IMR-90 (cell line): ENCODE measurements around the gene SLC9A3. TPM values are rescaled to one million over a fixed set of nuclear protein-coding genes. Genes with fewer than 3 reads are reported as not detected.
A peak's percentile ranks its signal among the peaks of the same experiment; 100 is the strongest.

ENCODE experiments used
- ATAC-seq: fragments of 200-7000 bp; cut with Tn5 transposase; 2 replicates; pipeline ENCODE4 v1.9.1; 2020; ENCODE audit warnings: low read depth, mild to moderate bottlenecking, moderate library complexity
- BruUV-seq: library from RNA; stranded (reverse); fragments of 400-500 nt; replicated peaks from 2 replicates; lab custom pipeline; 2021; lab: Mats Ljungman, UMichigan
- CTCF ChIA-PET: fragments of 300-600 bp; formaldehyde crosslinking; extraction: SDS; loops from one replicate; lab custom pipeline; 2021; ENCODE audit warnings: antibody characterized with exemption; lab: Yijun Ruan, JAX
- POLR2A ChIA-PET: fragments of 300-600 bp; sonication (Branson Sonifier 250); formaldehyde crosslinking; loops from one replicate; lab custom pipeline; 2022; ENCODE audit warnings: antibody characterized with exemption; ENCODE audit not compliant: unreplicated experiment; lab: Charles Lee
- DNase-seq: peaks from one replicate; pipeline ENCODE4 v3.0.0; 2013
- H2AFZ ChIP-seq: replicated peaks from 2 replicates; pipeline ENCODE3; 2013; ENCODE audit warnings: low read length, mild to moderate bottlenecking; ENCODE audit not compliant: poor library complexity
- H2AK5ac ChIP-seq: 2 replicates; pipeline ENCODE4 v1.6.1; 2013; ENCODE audit warnings: low read depth, low read length, inconsistent platforms
- H2AK9ac ChIP-seq: replicated peaks from 2 replicates; pipeline ENCODE3; 2013; ENCODE audit warnings: mild to moderate bottlenecking, low read depth, low read length, moderate library complexity; ENCODE audit not compliant: poor library complexity
- H2BK120ac ChIP-seq: 2 replicates; pipeline ENCODE4 v1.6.1; 2013; ENCODE audit warnings: low read depth, low read length, inconsistent platforms
- H2BK15ac ChIP-seq: 3 replicates; pipeline ENCODE4 v1.6.1; 2013; ENCODE audit warnings: low read depth, low read length, inconsistent platforms
- H2BK20ac ChIP-seq: 2 replicates; pipeline ENCODE4 v1.6.1; 2013; ENCODE audit warnings: low read depth, mild to moderate bottlenecking, inconsistent platforms, low read length, moderate library complexity
- H2BK5ac ChIP-seq: 2 replicates; pipeline ENCODE4 v1.6.1; 2013; ENCODE audit warnings: mild to moderate bottlenecking, low read depth, low read length, inconsistent platforms; ENCODE audit not compliant: poor library complexity, severe bottlenecking
- H3K14ac ChIP-seq: replicated peaks from 2 replicates; pipeline ENCODE4 v1.6.1; 2013; ENCODE audit warnings: low read depth, low read length, inconsistent platforms
- H3K18ac ChIP-seq: 2 replicates; pipeline ENCODE4 v1.6.1; 2013; ENCODE audit warnings: low read depth, low read length, control low read depth
- H3K23ac ChIP-seq: 2 replicates; pipeline ENCODE4 v1.6.1; 2013; ENCODE audit warnings: low read depth, low read length, inconsistent platforms
- H3K27ac ChIP-seq: 2 replicates; pipeline ENCODE4 v1.5.1; 2013; ENCODE audit warnings: mild to moderate bottlenecking, control low read depth, low read length; ENCODE audit not compliant: insufficient read depth
- H3K27me3 ChIP-seq: 2 replicates; pipeline ENCODE4 v1.6.1; 2013; ENCODE audit warnings: low read length; ENCODE audit not compliant: control insufficient read depth, insufficient read depth
- H3K36me3 ChIP-seq: 2 replicates; pipeline ENCODE4 v1.6.1; 2013; ENCODE audit warnings: low read length, mixed read lengths; ENCODE audit not compliant: control insufficient read depth, insufficient read depth
- H3K4ac ChIP-seq: 2 replicates; pipeline ENCODE4 v1.6.1; 2013; ENCODE audit warnings: low read depth, low read length, inconsistent platforms
- H3K4me1 ChIP-seq: 2 replicates; pipeline ENCODE4 v1.6.1; 2013; ENCODE audit warnings: low read length, mixed read lengths; ENCODE audit not compliant: control insufficient read depth, insufficient read depth
- H3K4me2 ChIP-seq: 2 replicates; pipeline ENCODE4 v1.6.1; 2013; ENCODE audit warnings: low read depth, mild to moderate bottlenecking, control low read depth, low read length, moderate library complexity
- H3K4me3 ChIP-seq: 2 replicates; pipeline ENCODE4 v1.5.1; 2013; ENCODE audit warnings: low read depth, mild to moderate bottlenecking, control low read depth, low read length, moderate library complexity; ENCODE audit not compliant: insufficient read depth
- H3K56ac ChIP-seq: 2 replicates; pipeline ENCODE4 v1.6.1; 2013; ENCODE audit warnings: low read length, inconsistent platforms; ENCODE audit not compliant: insufficient read depth; ENCODE audit errors: extremely low read depth
- H3K79me1 ChIP-seq, 2 experiments: 2 replicates each; pipeline ENCODE4 v1.6.1; 2013; ENCODE audit warnings: low read length in 2 of 2, inconsistent platforms in 1 of 2, low read depth in 1 of 2
- H3K9ac ChIP-seq: 2 replicates; pipeline ENCODE4 v1.6.1; 2013; ENCODE audit warnings: low read depth, low read length, control low read depth
- H3K9me1 ChIP-seq: 2 replicates; pipeline ENCODE4 v1.6.1; 2013; ENCODE audit warnings: low read length, inconsistent platforms; ENCODE audit not compliant: insufficient read depth
- H3K9me3 ChIP-seq: 2 replicates; pipeline ENCODE4 v1.6.1; 2013; ENCODE audit warnings: low read length; ENCODE audit not compliant: control insufficient read depth, insufficient read depth
- H4K20me1 ChIP-seq: 2 replicates; pipeline ENCODE4 v1.6.1; 2013; ENCODE audit warnings: low read length, inconsistent platforms; ENCODE audit not compliant: insufficient read depth
- H4K5ac ChIP-seq: 2 replicates; pipeline ENCODE4 v1.6.1; 2013; ENCODE audit warnings: mild to moderate bottlenecking, low read depth, low read length, control low read depth
- H4K8ac ChIP-seq, 2 experiments: 2 replicates each; pipeline ENCODE4 v1.6.1; 2013; ENCODE audit warnings: low read depth in 2 of 2, low read length in 2 of 2, control low read depth in 1 of 2, inconsistent platforms in 1 of 2
- H4K91ac ChIP-seq: 2 replicates; pipeline ENCODE4 v1.6.1; 2013; ENCODE audit warnings: low read depth, low read length, inconsistent platforms; ENCODE audit not compliant: insufficient read depth
- BHLHE40 ChIP-seq: fragments of 150-350 bp; IDR thresholded peaks from 2 replicates; pipeline ENCODE4 v1.6.1; 2016; ENCODE audit warnings: mild to moderate bottlenecking, low read depth, low read length
- CHD1 ChIP-seq: IDR thresholded peaks from 2 replicates; pipeline ENCODE4 v1.6.1; 2012; ENCODE audit warnings: low read depth, low read length, improper control_type of control experiment
- ELK1 ChIP-seq: fragments of 150-350 bp; IDR thresholded peaks from 2 replicates; pipeline ENCODE4 v1.6.1; 2016; ENCODE audit warnings: low read depth, mild to moderate bottlenecking, low read length, moderate library complexity, borderline replicate concordance
- FOS ChIP-seq: fragments of 150-350 bp; IDR thresholded peaks from 2 replicates; pipeline ENCODE4 v1.6.1; 2016; ENCODE audit warnings: low read depth, low read length
- MAFK ChIP-seq: IDR thresholded peaks from 2 replicates; pipeline ENCODE4 v1.6.1; 2012; ENCODE audit warnings: low read depth, low read length, improper control_type of control experiment
- MAZ ChIP-seq: IDR thresholded peaks from 2 replicates; pipeline ENCODE4 v1.6.1; 2012; ENCODE audit warnings: low read depth, mild to moderate bottlenecking, low read length, improper control_type of control experiment, moderate library complexity, borderline replicate concordance
- MXI1 ChIP-seq: IDR thresholded peaks from 2 replicates; pipeline ENCODE4 v1.6.1; 2012; ENCODE audit warnings: low read depth, mild to moderate bottlenecking, low read length, moderate library complexity, borderline replicate concordance
- NFE2L2 ChIP-seq: fragments of 150-350 bp; IDR thresholded peaks from 2 replicates; pipeline ENCODE4 v1.6.1; 2016; ENCODE audit warnings: low read depth, mild to moderate bottlenecking, low read length
- POLR2A ChIP-seq: IDR thresholded peaks from 2 replicates; pipeline ENCODE4 v1.6.1; 2012; ENCODE audit warnings: mild to moderate bottlenecking, low read depth, low read length
- RAD21 ChIP-seq: IDR thresholded peaks from 2 replicates; pipeline ENCODE4 v1.6.1; 2012; ENCODE audit warnings: low read length, improper control_type of control experiment
- RCOR1 ChIP-seq: IDR thresholded peaks from 2 replicates; pipeline ENCODE4 v1.6.1; 2012; ENCODE audit warnings: mild to moderate bottlenecking, low read length, improper control_type of control experiment; ENCODE audit not compliant: insufficient replicate concordance
- RFX5 ChIP-seq: IDR thresholded peaks from 2 replicates; pipeline ENCODE4 v1.8.0; 2012; ENCODE audit warnings: low read depth, mild to moderate bottlenecking, low read length, moderate library complexity
- SMC3 ChIP-seq: fragments of 150-350 bp; IDR thresholded peaks from 2 replicates; pipeline ENCODE4 v1.6.1; 2016; ENCODE audit warnings: low read depth, mild to moderate bottlenecking, antibody characterized with exemption, low read length, moderate library complexity
- USF2 ChIP-seq: fragments of 150-350 bp; IDR thresholded peaks from 2 replicates; pipeline ENCODE4 v1.6.1; 2017; ENCODE audit warnings: mild to moderate bottlenecking, antibody characterized with exemption, low read length, low read depth
- WGBS, 2 experiments: methylation state at CpG; one replicate each; pipeline versions ENCODE4 v1.1.5 to v1.1.7; 2013; ENCODE audit warnings: missing lambda C conversion rate in 2 of 2; ENCODE audit not compliant: insufficient read length in 1 of 2; ENCODE audit errors: extremely low coverage in 2 of 2; 5-methylcytosine and 5-hydroxymethylcytosine counted together
- dilution Hi-C: fragments of 300-500 bp; cut with HindIII; formaldehyde crosslinking; loops from one replicate; pipeline ENCODE4 v1.14.3; 2018; ENCODE audit warnings: low sequenced_read_pairs; ENCODE audit not compliant: unreplicated experiment
- in situ Hi-C: fragments of 300-500 bp; cut with MboI; formaldehyde crosslinking; loops from 3 replicates; pipeline ENCODE4 v1.14.3; 2019; ENCODE audit warnings: low sequenced_read_pairs, inconsistent platforms, mixed read lengths
- intact Hi-C: fragments of 100-400 bp; cut with micrococcal nuclease; formaldehyde crosslinking; loops from 2 replicates; pipeline ENCODE4 v1.10.0; 2022
- polyA plus RNA-seq, 3 experiments: library from polyadenylated mRNA; depleted of rRNA; stranded (reverse); fragments of >200 nt; gene quantifications; 2 replicates each; pipeline ENCODE4 v1.2.3, GENCODE V29; 2012; ENCODE audit warnings: low replicate concordance in 1 of 3
- total RNA-seq: library from RNA; depleted of rRNA; stranded (reverse); fragments of >200 nt; gene quantifications from 2 replicates; pipeline ENCODE4 v1.2.3, GENCODE V29; 2012

SLC9A3 gene
- total and polyA plus RNA-seq, 2 of the 4 experiments (the other 2 are of a cell fraction): 0.72 to 1.5 TPM

DNA sequence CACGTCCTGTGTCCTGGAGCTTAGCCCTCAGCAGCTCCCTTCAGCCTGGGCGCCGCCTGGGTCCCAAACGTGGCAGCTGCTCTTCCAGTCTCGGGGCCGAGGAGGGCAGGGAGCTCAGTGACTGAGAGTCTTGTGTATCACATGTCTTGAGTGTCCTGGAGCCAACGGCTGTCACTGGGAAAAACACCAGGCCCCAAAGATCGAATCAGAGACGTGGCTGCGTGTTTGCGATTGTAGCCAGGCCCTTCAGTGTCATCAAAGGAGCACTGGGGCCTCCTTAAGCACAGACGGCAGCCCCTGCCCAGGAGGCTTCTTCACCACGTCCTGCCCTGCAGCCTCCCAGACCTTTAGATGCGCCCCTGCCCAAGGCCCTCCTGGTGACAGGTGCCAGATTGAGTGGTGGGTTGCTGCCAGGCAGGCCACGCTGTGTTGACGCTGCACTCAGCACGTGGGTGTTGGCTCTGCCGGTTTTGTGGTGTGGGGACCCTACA is 86.9 kb downstream of the SLC9A3 start:
- peaks cover 4 to 45% of the 10 kb centered on the region in 2 experiments; a peak in 3 of 4 replicates for H3K79me1 ChIP-seq
- intact Hi-C loops (no loop called here), dilution Hi-C loops (no loop called here), in situ Hi-C loops (loop anchor here (5.0 kb wide), 1 partner anchor 125 kb away; no protein-coding TSS in a partner anchor)
- peaks cover 4% of the 10 kb centered on the region; the same call in 1 of the 2 replicates for H3K9me1 ChIP-seq
- H2AK5ac ChIP-seq: peak overlapping the region; percentile 63
- H3K9me3 ChIP-seq: no peaks in the 10 kb centered on the region
- no peak overlapping the region; the same call in 1 of the 2 replicates for H2BK20ac ChIP-seq
- H4K91ac ChIP-seq: no peak overlapping the region
- peaks cover 24% of the 10 kb centered on the region for H3K36me3 ChIP-seq
- H3K27me3 ChIP-seq: no peaks in the 10 kb centered on the region
- H2BK15ac ChIP-seq: no peak overlapping the region
- no peak overlapping the region for H2BK120ac ChIP-seq
- H2AFZ ChIP-seq: peak overlapping the region; percentile 9
- ATAC-seq (no peak), DNase-seq (no peak)
- peaks cover 8% of the 10 kb centered on the region for H3K4me1 ChIP-seq
- no TSS peak for BruUV-seq
- peak overlapping the region in 1 of 2 experiments; percentile 6; a peak in 1 of 4 replicates for H4K8ac ChIP-seq
- H4K20me1 ChIP-seq: no peaks in the 10 kb centered on the region; the same call in 1 of the 2 replicates
- TF ChIP-seq BHLHE40: no peak
- no peak for TF ChIP-seq POLR2A
- no peak for TF ChIP-seq MXI1
- no peak for TF ChIP-seq ELK1
- no peak for TF ChIP-seq USF2
- TF ChIP-seq RCOR1: no peak
- TF ChIP-seq RFX5: no peak
- TF ChIP-seq MAZ: no peak
- TF ChIP-seq CHD1: no peak
- TF ChIP-seq MAFK: no peak
- no peak for TF ChIP-seq FOS
- TF ChIP-seq SMC3: no peak
- no peak for TF ChIP-seq RAD21
- TF ChIP-seq NFE2L2: no peak
- H3K27ac ChIP-seq: no peak overlapping the region
- WGBS, 2 experiments: 72% methylated on average over 6 of the region's 18 CpGs; no CpG with 5 or more reads in 1 of the 2 experiments
- no peak overlapping the region for H3K4me2 ChIP-seq
- no peak overlapping the region for H3K9ac ChIP-seq
- POLR2A ChIA-PET: no interaction called here
- H3K4me3 ChIP-seq: no peak overlapping the region
- H3K4ac ChIP-seq: no peak overlapping the region
- no peak overlapping the region for H3K14ac ChIP-seq
- no peak overlapping the region for H3K56ac ChIP-seq
- H3K23ac ChIP-seq: no peak overlapping the region
- CTCF ChIA-PET: no interaction called here
- H2BK5ac ChIP-seq: no peak overlapping the region
- no peak overlapping the region for H3K18ac ChIP-seq
- peak overlapping the region; percentile 73 for H2AK9ac ChIP-seq
- no peak overlapping the region for H4K5ac ChIP-seq
